GM20431 (cell line): ENCODE data around the gene GLYATL3.

Source experiments
- in situ Hi-C: fragments of 300-500 bp; cut with MseI, MboI; formaldehyde crosslinking; loops from one replicate; pipeline ENCODE4 v1.15.0; 2020; ENCODE audit warnings: low sequenced_read_pairs; ENCODE audit not compliant: unreplicated experiment

Gene GLYATL3

DNA sequence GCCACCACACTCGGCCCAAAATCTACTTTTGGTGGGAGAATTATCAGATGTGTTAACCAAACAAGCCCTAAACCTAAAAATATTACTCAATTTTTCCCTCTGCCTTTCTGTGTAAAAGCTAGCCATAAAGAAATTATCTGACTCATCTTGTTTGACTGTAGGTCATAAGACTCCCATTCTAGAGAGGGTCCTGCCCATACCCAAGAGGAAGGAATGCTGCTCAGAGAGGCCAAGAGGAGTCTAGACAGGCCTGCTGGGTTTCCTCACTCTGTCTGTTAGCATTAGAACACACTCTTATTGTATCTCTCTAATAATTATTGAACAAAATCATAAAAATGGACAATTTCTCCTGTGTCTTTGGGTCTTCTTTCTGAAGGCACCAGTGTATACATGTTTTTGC is 76.9 kb downstream of the GLYATL3 start:
- in situ Hi-C loops, result no loop called here
